K562 (cell line): ENCODE results near the gene CBFA2T2. TPM values are rescaled to one million over a fixed set of nuclear protein-coding genes. Genes with fewer than 3 reads are reported as not detected.

Experiments used
- ATAC-seq: fragments of 200-7000 bp; cut with Tn5 transposase; 3 replicates; pipeline ENCODE4 v1.9.1; 2020; ENCODE audit warnings: moderate library complexity
- BruUV-seq: library from RNA; stranded (reverse); fragments of 400-500 nt; replicated peaks from 2 replicates; lab custom pipeline; 2021; lab: Mats Ljungman, UMichigan
- CTCF ChIA-PET: fragments of 300-600 bp; formaldehyde crosslinking; extraction: SDS; loops from one replicate; lab custom pipeline; 2021; ENCODE audit warnings: low intra/inter-chr PET ratio; lab: Yijun Ruan, JAX
- POLR2A ChIA-PET: fragments of 300-600, 350-650 bp; sonication (Branson Sonifier 250); formaldehyde crosslinking; extraction: SDS; loops from one replicate; lab custom pipeline; 2021; ENCODE audit warnings: antibody characterized with exemption, inconsistent platforms; lab: Yijun Ruan, JAX
- DNase-seq, 4 experiments: peaks; one replicate each; pipeline versions ENCODE4 v3.0.0 to v3.0.0-alpha.2; 2011 to 2018; ENCODE audit warnings: low spot score in 3 of 4, mixed read lengths in 3 of 4; ENCODE audit errors: extremely low read depth in 1 of 4
- FAIRE-seq: peaks from 2 replicates; lab custom pipeline; 2011; peaks lifted over from hg19 to GRCh38; lab: Jason Lieb, UNC
- H2AFZ ChIP-seq: 2 replicates; pipeline ENCODE4 v1.6.0; 2011; ENCODE audit warnings: low read depth, low read length, control low read depth, inconsistent platforms
- H3K27ac ChIP-seq: fragments of 200-600 bp; 3 replicates; pipeline ENCODE4 v1.8.0; 2011; ENCODE audit warnings: low read depth, mild to moderate bottlenecking, control low read depth, inconsistent platforms, low read length, moderate library complexity, mixed read lengths; ENCODE audit errors: extremely low read depth
- H3K27me3 ChIP-seq, 2 experiments: fragments of 300-600 bp in 1 of 2; 2 replicates in 1 of 2; 3 replicates in 1 of 2; pipeline versions ENCODE4 v1.6.0 to v1.8.0; 2011; ENCODE audit warnings: inconsistent platforms in 2 of 2, low read length in 2 of 2, mild to moderate bottlenecking in 1 of 2, mixed read lengths in 1 of 2, moderate library complexity in 1 of 2; ENCODE audit not compliant: control insufficient read depth in 2 of 2, insufficient read depth in 2 of 2
- H3K36me3 ChIP-seq: fragments of 300-600 bp; 3 replicates; pipeline ENCODE4 v1.8.0; 2011; ENCODE audit warnings: mild to moderate bottlenecking, low read length, inconsistent platforms; ENCODE audit not compliant: control insufficient read depth, insufficient read depth
- H3K4me1 ChIP-seq, 2 experiments: fragments of 200-600 bp in 1 of 2; replicated peaks in 1 of 2; 2 replicates in 1 of 2; 3 replicates in 1 of 2; pipeline versions ENCODE4 v1.5.1 to v1.8.0; 2011; ENCODE audit warnings: inconsistent platforms in 2 of 2, low read length in 2 of 2, mild to moderate bottlenecking in 1 of 2, mixed read lengths in 1 of 2, moderate library complexity in 1 of 2; ENCODE audit not compliant: control insufficient read depth in 2 of 2, insufficient read depth in 2 of 2
- H3K4me2 ChIP-seq: 2 replicates; pipeline ENCODE4 v1.6.1; 2011; ENCODE audit warnings: low read length, control low read depth, inconsistent platforms, mixed read lengths; ENCODE audit not compliant: insufficient read depth
- H3K4me3 ChIP-seq: fragments of 200-600 bp; sonication (generic), shearing (Covaris generic); 2 replicates; pipeline ENCODE4 v1.5.1; 2016; ENCODE audit warnings: control low read depth, inconsistent platforms
- H3K79me2 ChIP-seq: fragments of 200-600 bp; 3 replicates; pipeline ENCODE4 v1.8.0; 2011; ENCODE audit warnings: low read length, inconsistent platforms; ENCODE audit not compliant: control insufficient read depth, insufficient read depth
- H3K9ac ChIP-seq, 2 experiments: 2 replicates each; pipeline versions ENCODE4 v1.6.0 to v1.6.1; 2011; ENCODE audit warnings: low read depth in 2 of 2, low read length in 2 of 2, control low read depth in 1 of 2, inconsistent platforms in 1 of 2, mild to moderate bottlenecking in 1 of 2, mixed read lengths in 1 of 2; ENCODE audit not compliant: insufficient read depth in 1 of 2
- H3K9me1 ChIP-seq: one replicate; pipeline ENCODE4 v1.6.0; 2011; ENCODE audit warnings: inconsistent platforms, mild to moderate bottlenecking, low read length, moderate library complexity; ENCODE audit not compliant: control insufficient read depth, insufficient read depth
- H3K9me3 ChIP-seq: replicated peaks from 2 replicates; pipeline ENCODE4 v1.5.1; 2011; ENCODE audit warnings: low read depth, low read length, inconsistent platforms; ENCODE audit not compliant: control insufficient read depth, insufficient read depth
- H4K20me1 ChIP-seq: replicated peaks from 2 replicates; pipeline ENCODE4 v1.6.1; 2011; ENCODE audit warnings: low read length, inconsistent platforms, mixed read lengths; ENCODE audit not compliant: control insufficient read depth, insufficient read depth
- FOXJ2 ChIP-seq: fragments of 200-800 bp; sonication (Bioruptor generic); IDR thresholded peaks from 2 replicates; pipeline ENCODE4 v1.6.1; 2016; ENCODE audit warnings: missing genetic modification characterization, missing compliant biosample characterization
- JUND ChIP-seq, 2 experiments: IDR thresholded peaks; 2 replicates in 1 of 2; 3 replicates in 1 of 2; pipeline ENCODE4 v1.6.1; 2011; ENCODE audit warnings: borderline replicate concordance in 2 of 2, low read depth in 2 of 2, low read length in 2 of 2, improper control_type of control experiment in 1 of 2, missing biosample characterization in 1 of 2, missing genetic modification characterization in 1 of 2, missing genetic modification reagents in 1 of 2
- NFIC ChIP-seq: fragments of 450-650 bp; IDR thresholded peaks from 2 replicates; pipeline ENCODE4 v1.6.1; 2017; ENCODE audit warnings: mild to moderate bottlenecking, inconsistent platforms
- WGBS: fragments of 100-300 bp; shearing (Covaris generic); methylation state at CpG from one replicate; pipeline ENCODE4 v1.1.6; 2016; ENCODE audit warnings: low coverage, mixed read lengths; ENCODE audit not compliant: insufficient coverage; ENCODE audit errors: missing lambda C conversion rate; 5-methylcytosine and 5-hydroxymethylcytosine counted together
- in situ Hi-C: fragments of 300-500 bp; cut with MboI; formaldehyde crosslinking; loops from 4 replicates; pipeline ENCODE4 v1.15.0; 2018; ENCODE audit warnings: inconsistent platforms, mixed read lengths
- intact Hi-C: fragments of 100-400 bp; cut with micrococcal nuclease; formaldehyde crosslinking; loops from 2 replicates; pipeline ENCODE4 v1.14.2; 2022
- polyA plus RNA-seq, 8 experiments: library from polyadenylated mRNA; depleted of rRNA in 4 of 8; stranded (reverse) in 5 of 8; unstranded in 3 of 8; fragments of >200 nt; fragmentation: Nextera tagmentation in 2 of 8; fragmentation: Illumina TruSeq in 1 of 8; extraction: Ambion mirVana in 2 of 8; extraction: Trizol in 1 of 8; gene quantifications; 2 replicates each; pipeline versions ENCODE4 v1.2.1 to v1.2.3, GENCODE V29; 2011 to 2014; ENCODE audit warnings: inconsistent platforms in 1 of 8, missing spikeins in 1 of 8
- total RNA-seq, 7 experiments: library from RNA; depleted of rRNA in 6 of 7; stranded (reverse); fragments of >200 nt in 6 of 7; fragmentation: Illumina TruSeq in 2 of 7; extraction: Trizol in 2 of 7; gene quantifications; 2 replicates each; pipeline versions ENCODE4 v1.2.1 to v1.2.3, GENCODE V29; 2011 to 2021; ENCODE audit warnings: low replicate concordance in 1 of 7

CBFA2T2 gene
- total and polyA plus RNA-seq, 9 of the 15 experiments (the other 6 are each of a cell fraction or from before 2014, with no cell fraction given): 0.27 to 9.6 (median 5.8) TPM

DNA sequence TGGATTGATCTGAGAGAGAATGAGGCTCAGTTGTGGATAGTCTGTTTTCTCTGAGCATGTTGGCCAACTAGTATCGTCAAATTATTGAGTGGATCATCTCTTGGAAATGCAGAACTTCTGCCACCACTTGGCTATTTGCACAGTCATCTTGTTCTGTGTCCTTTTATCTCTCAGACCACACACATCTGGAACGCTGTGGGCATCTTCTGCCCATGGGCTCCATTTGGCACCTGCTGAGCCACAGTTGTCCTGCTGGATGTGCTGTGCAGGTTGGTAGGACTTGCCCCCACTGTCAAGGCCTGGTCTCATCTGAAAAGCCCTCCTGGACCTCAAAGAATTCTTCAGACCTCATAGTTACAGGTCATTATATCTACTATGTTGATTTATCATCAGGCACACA, 155.5 kb downstream of the CBFA2T2 start (continued):
- TF ChIP-seq JUND (IDR thresholded peaks at IDR 0.05; ENCODE audit: borderline replicate concordance, low read depth, low read length) (no peak), JUND (tag; IDR thresholded peaks at IDR 0.05; ENCODE audit: borderline replicate concordance, low read depth, low read length) (no peak)

DNA sequence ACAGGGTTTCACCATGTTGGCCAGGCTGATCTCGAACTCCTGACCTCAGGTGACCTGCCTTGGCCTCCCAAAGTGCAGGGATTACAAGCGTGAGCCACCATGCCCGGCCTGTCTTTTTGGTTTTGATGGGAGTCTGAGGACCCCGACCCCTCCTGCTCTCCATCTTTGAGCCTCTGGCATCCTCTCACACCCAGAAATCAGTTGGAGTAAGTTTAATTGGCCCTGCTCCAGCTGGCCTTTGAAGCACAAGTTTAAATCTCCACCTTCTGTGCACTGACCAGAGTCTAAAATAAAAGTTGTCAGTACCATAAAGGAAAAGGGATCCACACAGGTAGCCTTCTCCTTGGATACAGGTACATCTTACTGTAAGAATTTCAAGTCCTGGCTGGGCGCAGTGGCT, 156.3 kb downstream of the CBFA2T2 start:
- no peak for DNase-seq
- Histone ChIP-seq H3K4me2 (no peak overlapping the region), H3K4me3 (no peak overlapping the region), H4K20me1 (peaks cover 11% of the 10 kb centered on the region; the same call in 1 of the 2 replicates), H3K9ac (no peak overlapping the region), H3K36me3 (peaks cover 20% of the 10 kb centered on the region; the same call in 2 of the 3 replicates), H3K79me2 (no peaks in the 10 kb centered on the region), H3K27ac (no peak overlapping the region), H3K9me1 (peaks cover 9% of the 10 kb centered on the region), H3K4me1 (peaks cover 3 to 21% of the 10 kb centered on the region in 2 experiments; a peak in 2 of 5 replicates), H2AFZ (no peak overlapping the region), H3K27me3 (no peaks in the 10 kb centered on the region), H3K9me3 (no peaks in the 10 kb centered on the region; the same call in 1 of the 2 replicates)
- no peak for ATAC-seq
- TF ChIP-seq FOXJ2 (tag) (no peak), NFIC (peak; percentile 20; the same call in 1 of the 2 replicates)
- in situ Hi-C loops: no loop called here
- ChIA-PET CTCF (no interaction called here), POLR2A (interaction anchor here (1.0 kb wide), 1 partner anchor 8 kb away, joined by 3 read pairs; no protein-coding TSS in a partner anchor)
- WGBS: 76% methylated on average over 5 of the region's 5 CpGs
- FAIRE-seq: no peak
- BruUV-seq: no TSS peak
- intact Hi-C loops: no loop called here
